ENCODE measurements around the gene TLCD2.
"Not testable (repeated sequence)": the region's sequence is repeated elsewhere in the genome, so short reads cannot be mapped to it uniquely, and the experiment has no call there.

Gene TLCD2

GRCh38 chr17:1709971-1710806, at the start of gene TLCD2:
Gene TLCD2, minus strand, starts transcription at chr17:1710377. Its CDS starts 135 bp downstream, at chr17:1710242.
- DNase-seq (ENCODE audit: low read depth in 1 of 2, low spot score in 1 of 2), result no peak

DNA sequence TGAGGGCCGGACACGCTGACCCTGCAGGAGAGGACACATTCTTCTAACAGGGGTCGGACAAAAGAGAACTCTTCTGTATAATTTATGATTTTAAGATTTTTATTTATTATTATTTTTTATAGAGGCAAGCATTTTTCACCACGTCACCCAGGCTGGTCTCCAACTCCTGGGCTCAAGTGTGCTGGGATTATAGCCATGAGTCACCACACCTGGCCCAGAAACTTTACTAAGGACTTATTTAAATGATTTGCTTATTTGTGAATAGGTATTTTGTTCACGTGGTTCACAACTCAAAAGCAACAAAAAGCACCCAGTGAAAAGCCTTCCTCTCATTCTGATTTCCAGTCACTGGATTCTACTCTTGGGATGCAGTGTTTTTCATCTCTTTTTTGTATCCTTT, 49.4 kb upstream of the TLCD2 start:
- no peak for DNase-seq (ENCODE audit: low read depth in 1 of 2, low spot score in 1 of 2)

- DNase-seq (ENCODE audit: low read depth in 1 of 2, low spot score in 1 of 2), result no peak
These were observed 48.6 kb upstream of the TLCD2 start for GRCh38 chr17:1758807-1759206.

DNA sequence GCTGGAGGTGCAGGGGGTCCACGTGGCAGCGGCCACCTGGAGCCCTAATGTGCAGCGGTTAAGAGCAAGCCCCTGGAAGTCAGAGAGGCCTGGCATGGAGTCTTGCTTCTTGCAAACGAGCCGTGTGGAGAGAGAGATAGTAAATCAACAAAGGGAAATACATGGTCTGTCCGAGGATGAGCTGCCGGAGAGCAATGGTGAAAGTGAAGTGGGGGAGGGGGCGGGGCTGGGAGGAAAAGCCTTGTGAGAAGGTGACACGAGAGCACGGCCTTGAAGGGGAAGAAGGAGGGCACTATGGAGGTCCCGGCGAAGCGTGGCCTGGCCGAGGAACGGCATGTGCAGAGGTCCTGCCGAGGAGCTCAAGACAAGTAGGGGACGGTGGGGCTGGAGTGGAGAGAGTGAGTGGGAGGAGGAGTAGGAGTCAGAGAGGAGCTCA, 45.7 kb upstream of the TLCD2 start:
- no peak for DNase-seq (ENCODE audit: low read depth in 1 of 2, low spot score in 1 of 2)

GRCh38 chr17:1755252-1755826, 45.2 kb upstream of the TLCD2 start:
- no peak for DNase-seq (ENCODE audit: low read depth in 1 of 2, low spot score in 1 of 2)

- no peak for DNase-seq (ENCODE audit: low read depth in 1 of 2, low spot score in 1 of 2)
These were observed 44.4 kb upstream of the TLCD2 start for GRCh38 chr17:1754430-1755112.

DNA sequence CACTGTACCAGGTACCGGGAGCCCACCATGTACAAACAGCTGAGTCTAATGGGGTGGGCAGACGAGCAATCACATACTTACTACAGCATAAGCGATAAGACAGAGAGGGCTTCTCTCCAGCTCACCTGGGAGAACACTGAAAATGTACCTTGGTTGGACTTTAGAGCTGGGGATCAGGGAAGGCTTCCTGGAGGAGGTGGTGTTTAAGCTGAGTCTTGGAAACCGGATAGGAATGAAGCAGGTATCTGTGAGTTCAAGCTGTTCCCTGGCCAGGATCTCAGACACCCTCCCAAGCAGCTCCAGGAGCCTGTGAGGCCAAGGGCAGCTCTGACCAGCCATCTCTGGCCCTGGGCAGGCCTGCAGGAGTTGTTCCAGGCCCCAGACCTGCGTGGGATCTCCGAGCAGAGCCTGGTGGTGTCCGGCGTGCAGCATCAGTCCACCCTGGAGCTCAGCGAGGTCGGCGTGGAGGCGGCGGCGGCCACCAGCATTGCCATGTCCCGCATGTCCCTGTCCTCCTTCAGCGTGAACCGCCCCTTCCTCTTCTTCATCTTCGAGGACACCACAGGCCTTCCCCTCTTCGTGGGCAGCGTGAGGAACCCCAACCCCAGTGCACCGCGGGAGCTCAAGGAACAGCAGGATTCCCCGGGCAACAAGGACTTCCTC, 43.7 kb upstream of the TLCD2 start:
- DNase-seq (ENCODE audit: low read depth in 1 of 2, low spot score in 1 of 2), result no peak

DNA sequence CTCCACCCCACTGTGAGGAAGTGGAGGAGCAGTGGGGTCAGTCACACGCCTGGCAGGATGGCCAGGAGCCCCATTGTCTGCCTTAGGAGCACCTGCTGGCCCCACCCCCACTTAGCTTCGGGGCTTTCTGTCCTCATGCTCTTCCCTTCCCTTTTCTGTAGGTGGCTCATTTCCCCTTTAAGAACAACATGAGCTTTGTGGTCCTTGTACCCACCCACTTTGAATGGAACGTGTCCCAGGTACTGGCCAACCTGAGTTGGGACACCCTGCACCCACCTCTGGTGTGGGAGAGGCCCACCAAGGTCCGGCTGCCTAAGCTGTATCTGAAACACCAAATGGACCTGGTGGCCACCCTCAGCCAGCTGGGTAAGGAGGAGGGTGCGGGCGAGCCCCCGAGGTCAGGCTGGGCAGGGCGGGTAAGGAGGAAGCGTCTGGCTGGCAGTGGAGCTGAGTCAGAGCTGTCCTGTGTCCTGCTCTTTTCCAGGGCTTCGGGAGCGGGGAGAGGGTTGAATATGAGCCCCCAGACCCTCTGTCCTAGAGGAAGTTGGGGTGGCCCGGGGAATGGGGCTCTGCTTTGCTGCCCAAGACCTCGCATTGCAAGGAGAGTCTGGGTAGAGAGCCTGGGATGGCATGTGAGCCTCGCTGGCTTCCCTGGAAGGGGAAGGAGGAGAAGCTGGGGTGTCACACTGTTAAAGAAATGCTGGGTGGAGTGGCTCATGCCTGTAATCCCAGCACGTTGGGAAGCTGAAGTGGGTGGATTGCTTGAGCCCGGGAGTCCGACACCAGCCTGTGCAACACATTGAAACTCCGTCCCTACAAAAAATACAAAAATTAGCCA, 42.5 kb upstream of the TLCD2 start:
- no peak for DNase-seq (ENCODE audit: low read depth in 1 of 2, low spot score in 1 of 2)

- DNase-seq (ENCODE audit: low read depth in 1 of 2, low spot score in 1 of 2), result no peak
These were observed 40.5 kb upstream of the TLCD2 start for GRCh38 chr17:1750628-1751027.

DNA sequence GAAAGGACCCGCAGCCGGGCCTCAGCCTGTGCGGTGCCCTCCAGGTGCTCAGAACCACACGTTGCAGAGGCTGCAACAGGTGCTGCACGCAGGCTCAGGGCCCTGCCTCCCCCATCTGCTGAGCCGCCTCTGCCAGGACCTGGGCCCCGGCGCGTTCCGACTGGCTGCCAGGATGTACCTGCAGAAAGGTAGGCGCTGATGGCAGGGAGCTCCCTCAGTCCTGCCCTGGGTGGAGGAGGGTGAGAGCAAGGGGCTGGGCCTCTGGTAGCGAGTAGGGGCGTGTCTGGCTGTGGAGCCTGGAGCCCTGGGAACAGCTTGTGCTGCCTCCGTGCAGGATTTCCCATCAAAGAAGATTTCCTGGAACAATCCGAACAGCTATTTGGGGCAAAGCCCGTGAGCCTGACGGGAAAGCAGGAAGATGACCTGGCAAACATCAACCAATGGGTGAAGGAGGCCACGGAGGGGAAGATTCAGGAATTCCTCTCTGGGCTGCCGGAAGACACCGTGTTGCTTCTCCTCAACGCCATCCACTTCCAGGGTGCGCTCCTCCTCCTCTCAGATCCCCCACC, 36.9 kb upstream of the TLCD2 start:
- DNase-seq (ENCODE audit: low read depth in 1 of 2, low spot score in 1 of 2), result no peak

GRCh38 chr17:1745513-1746020, 35.4 kb upstream of the TLCD2 start:
- no peak for DNase-seq (ENCODE audit: low read depth in 1 of 2, low spot score in 1 of 2)

DNA sequence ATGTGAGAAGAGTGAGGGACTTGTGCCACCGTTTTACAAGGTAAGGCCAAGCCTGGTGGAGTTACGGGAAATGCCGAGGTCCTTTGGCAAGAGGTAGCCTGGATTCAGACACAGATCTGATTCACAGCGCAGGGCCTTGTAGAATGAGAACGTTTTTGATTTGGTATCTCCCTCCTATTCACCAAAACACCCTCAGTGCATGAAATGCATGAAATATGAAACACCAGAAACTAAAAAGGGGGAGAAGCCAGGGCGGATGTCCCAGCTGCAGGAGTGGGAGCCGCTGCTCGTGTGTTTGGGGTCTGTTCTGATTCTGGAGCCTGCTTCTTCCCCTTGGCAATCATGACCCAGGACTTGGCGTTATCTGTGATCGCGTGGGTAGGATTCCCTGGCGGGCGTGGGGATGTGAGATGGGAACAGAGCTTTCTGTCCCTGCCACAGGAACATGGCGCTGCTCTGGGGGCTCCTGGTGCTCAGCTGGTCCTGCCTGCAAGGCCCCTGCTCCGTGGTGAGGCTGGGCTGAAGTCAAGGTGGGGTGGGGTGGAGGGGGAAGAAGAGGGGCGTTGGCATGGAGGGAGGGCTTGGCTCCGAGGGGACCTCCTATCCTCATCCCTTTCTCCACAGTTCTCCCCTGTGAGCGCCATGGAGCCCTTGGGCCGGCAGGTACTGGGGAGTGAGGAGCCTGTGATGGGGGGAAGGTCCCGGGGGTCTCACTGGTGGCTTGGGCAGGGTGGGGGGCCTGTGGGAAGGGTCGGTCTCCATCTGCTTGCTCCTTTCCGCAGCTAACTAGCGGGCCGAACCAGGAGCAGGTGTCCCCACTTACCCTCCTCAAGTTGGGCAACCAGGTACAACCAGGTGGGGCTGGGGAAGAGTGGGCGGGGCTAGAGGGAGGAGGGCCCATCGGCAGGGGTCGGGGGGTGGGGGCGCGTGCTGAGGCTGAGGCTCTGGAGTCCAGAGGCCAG, 34.7 kb upstream of the TLCD2 start:
- no peak for DNase-seq (ENCODE audit: low read depth in 1 of 2, low spot score in 1 of 2)

GRCh38 chr17:1743088-1743439, 32.9 kb upstream of the TLCD2 start:
- DNase-seq (ENCODE audit: low read depth in 1 of 2, low spot score in 1 of 2), result no peak

- DNase-seq (ENCODE audit: low read depth in 1 of 2, low spot score in 1 of 2), result no peak
These were observed 32.4 kb upstream of the TLCD2 start, which contains the start of gene SERPINF2 for GRCh38 chr17:1742371-1743087. Gene SERPINF2, plus strand, starts transcription at chr17:1742871. Its CDS starts 2,125 bp downstream, at chr17:1744996.

DNA sequence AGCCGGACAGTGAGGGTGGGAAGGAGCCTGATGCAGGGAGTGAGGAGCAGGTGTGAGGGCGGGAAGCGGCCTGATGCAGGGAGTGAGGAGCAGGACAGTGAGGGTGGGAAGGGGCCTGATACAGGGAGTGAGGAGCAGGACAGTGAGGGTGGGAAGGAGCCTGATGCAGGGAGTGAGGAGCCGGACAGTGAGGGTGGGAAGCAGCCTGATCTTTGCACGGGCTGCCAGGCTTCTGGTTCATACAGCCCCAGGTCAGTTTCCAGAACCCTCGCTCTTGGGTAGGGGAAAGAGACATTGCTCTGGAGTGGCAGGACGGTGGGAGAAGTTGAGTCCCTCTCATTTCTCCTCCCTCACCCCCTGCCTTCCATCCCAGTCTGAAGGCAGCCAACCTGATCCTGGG, 31.7 kb upstream of the TLCD2 start:
- DNase-seq (ENCODE audit: low read depth in 1 of 2, low spot score in 1 of 2), result not testable (repeated sequence)

DNA sequence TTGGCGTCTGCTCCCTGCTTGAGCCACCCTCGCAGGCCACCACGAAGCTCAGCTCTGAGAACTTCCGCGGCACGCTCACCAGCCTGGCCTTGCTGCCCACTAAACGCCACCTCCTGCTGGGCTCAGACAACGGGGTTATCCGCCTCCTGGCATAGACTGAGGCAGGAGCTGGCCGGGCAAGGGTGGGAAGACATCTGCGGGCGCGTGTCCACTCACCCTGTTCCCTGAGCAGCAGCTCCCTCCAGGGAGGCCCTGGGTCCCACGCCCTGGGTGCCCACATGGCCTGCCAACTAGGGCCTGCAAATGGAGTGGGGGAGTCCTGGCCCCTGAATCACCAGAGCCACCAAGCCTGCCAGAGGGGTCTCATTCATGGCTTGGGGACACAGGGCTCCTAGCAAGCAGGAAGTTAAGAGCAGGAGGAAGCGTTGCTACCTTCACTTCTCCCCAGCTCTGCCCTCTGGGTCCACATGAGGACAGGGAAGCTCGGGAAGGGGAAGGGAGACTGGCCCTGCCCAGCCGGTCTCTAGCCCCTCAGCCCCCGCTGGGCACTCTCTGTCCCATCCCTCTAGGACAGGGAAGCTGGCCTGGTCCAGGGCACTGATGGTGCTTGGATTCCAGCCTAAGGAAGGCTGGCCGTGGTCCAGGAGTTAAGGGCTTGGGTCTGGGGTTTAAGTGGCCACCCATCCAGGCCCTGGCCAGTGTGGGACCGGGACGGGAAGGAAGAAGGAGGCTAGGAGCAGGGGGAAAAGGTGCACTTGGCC, 27.5 kb upstream of the TLCD2 start:
- DNase-seq (ENCODE audit: low read depth in 1 of 2, low spot score in 1 of 2), result no peak

All from stimulated activated CD4-positive, alpha-beta T cell treated with anti-CD3 and anti-CD28 coated beads, Interleukin-15, amount 100 ng/mL, for 1 hour (primary cell).